Ovary (tissue), 3 donors: ENCODE data around the gene SRGN.

Experiments
- CTCF ChIP-seq, 3 donors: fragments of 450-650 bp in 2 of 3; fragments of 200-600 bp in 1 of 3; IDR thresholded peaks; one replicate each; pipeline versions ENCODE4 v1.5.1 to v1.8.0; 2016 to 2022; ENCODE audit warnings: antibody characterized with exemption in 3 of 3, mild to moderate bottlenecking in 1 of 3
- POLR2A ChIP-seq: fragments of 450-650 bp; IDR thresholded peaks from one replicate; pipeline ENCODE4 v1.6.1; 2017; ENCODE audit warnings: antibody characterized with exemption, mild to moderate bottlenecking, moderate library complexity
- donor health status: DM: no; HTN: no; CAD: no.

- TF ChIP-seq POLR2A (no peak), CTCF (IDR thresholded peaks at IDR 0.05) (no peak)
These were observed 19.4 kb upstream of the SRGN start for GRCh38 chr10:69068549-69068948.
